ENCODE measurements around the gene ING2.

The ING2 gene

GRCh38 chr4:183517194-183517593 lies 12.3 kb downstream of the ING2 start:
- Histone ChIP-seq H3K27me3 (ENCODE audit: control insufficient read depth in 2 of 2, insufficient read depth in 2 of 2, low read length in 2 of 2) (no peaks in the 10 kb centered on the region), H3K36me3 (ENCODE audit: control insufficient read depth in 2 of 2, insufficient read depth in 2 of 2, low read length in 2 of 2) (no peaks in the 10 kb centered on the region), H3K4me1 (ENCODE audit: control insufficient read depth in 2 of 2, insufficient read depth in 2 of 2, low read length in 2 of 2) (no peaks in the 10 kb centered on the region), H3K9me3 (ENCODE audit: control insufficient read depth in 2 of 2, low read length in 2 of 2) (no peaks in the 10 kb centered on the region), H3K9ac (ENCODE audit: low read depth in 1 of 2, low read length in 2 of 2) (no peak overlapping the region), H3K27ac (ENCODE audit: low read depth in 2 of 2, low read length in 2 of 2) (no peak overlapping the region), H3K4me3 (ENCODE audit: low read length in 2 of 2) (no peak overlapping the region)

- no peak overlapping the region for H3K27ac ChIP-seq (ENCODE audit: low read depth in 2 of 2, low read length in 2 of 2)
- no peaks in the 10 kb centered on the region for H3K27me3 ChIP-seq (ENCODE audit: control insufficient read depth in 2 of 2, insufficient read depth in 2 of 2, low read length in 2 of 2)
- no peaks in the 10 kb centered on the region for H3K9me3 ChIP-seq (ENCODE audit: control insufficient read depth in 2 of 2, low read length in 2 of 2)
- H3K36me3 ChIP-seq (ENCODE audit: control insufficient read depth in 2 of 2, insufficient read depth in 2 of 2, low read length in 2 of 2) = no peaks in the 10 kb centered on the region
- H3K4me3 ChIP-seq (ENCODE audit: low read length in 2 of 2) = no peak overlapping the region
- no peak overlapping the region for H3K9ac ChIP-seq (ENCODE audit: low read depth in 1 of 2, low read length in 2 of 2)
- H3K4me1 ChIP-seq (ENCODE audit: control insufficient read depth in 2 of 2, insufficient read depth in 2 of 2, low read length in 2 of 2) = no peaks in the 10 kb centered on the region
Measured at GRCh38 chr4:183517781-183518180, 12.9 kb downstream of the ING2 start.

- Histone ChIP-seq H3K9me3 (ENCODE audit: control insufficient read depth in 2 of 2, low read length in 2 of 2) (no peaks in the 10 kb centered on the region), H3K27ac (ENCODE audit: low read depth in 2 of 2, low read length in 2 of 2) (no peak overlapping the region), H3K27me3 (ENCODE audit: control insufficient read depth in 2 of 2, insufficient read depth in 2 of 2, low read length in 2 of 2) (no peaks in the 10 kb centered on the region)
Measured at GRCh38 chr4:183522821-183523220, 18.0 kb downstream of the ING2 start.

GRCh38 chr4:183527326-183527725 lies 22.5 kb downstream of the ING2 start:
- H3K9me3 ChIP-seq (ENCODE audit: control insufficient read depth in 2 of 2, low read length in 2 of 2) = no peaks in the 10 kb centered on the region

More at GRCh38 chr4:183522821-183523220, 18.0 kb downstream of the ING2 start:
- Histone ChIP-seq H3K4me3 (ENCODE audit: low read length in 2 of 2) (no peak overlapping the region), H3K36me3 (ENCODE audit: control insufficient read depth in 2 of 2, insufficient read depth in 2 of 2, low read length in 2 of 2) (no peaks in the 10 kb centered on the region), H3K4me1 (ENCODE audit: control insufficient read depth in 2 of 2, insufficient read depth in 2 of 2, low read length in 2 of 2) (no peaks in the 10 kb centered on the region), H3K9ac (ENCODE audit: low read depth in 1 of 2, low read length in 2 of 2) (no peak overlapping the region)

GRCh38 chr4:183532821-183533220 lies 28.0 kb downstream of the ING2 start:
- Histone ChIP-seq H3K9ac (ENCODE audit: low read depth in 1 of 2, low read length in 2 of 2) (no peak overlapping the region), H3K27ac (ENCODE audit: low read depth in 2 of 2, low read length in 2 of 2) (no peak overlapping the region), H3K4me1 (ENCODE audit: control insufficient read depth in 2 of 2, insufficient read depth in 2 of 2, low read length in 2 of 2) (no peaks in the 10 kb centered on the region), H3K27me3 (ENCODE audit: control insufficient read depth in 2 of 2, insufficient read depth in 2 of 2, low read length in 2 of 2) (no peaks in the 10 kb centered on the region), H3K36me3 (ENCODE audit: control insufficient read depth in 2 of 2, insufficient read depth in 2 of 2, low read length in 2 of 2) (no peaks in the 10 kb centered on the region), H3K4me3 (ENCODE audit: low read length in 2 of 2) (no peak overlapping the region), H3K9me3 (ENCODE audit: control insufficient read depth in 2 of 2, low read length in 2 of 2) (no peaks in the 10 kb centered on the region)

More at GRCh38 chr4:183527326-183527725, 22.5 kb downstream of the ING2 start:
- Histone ChIP-seq H3K27ac (ENCODE audit: low read depth in 2 of 2, low read length in 2 of 2) (no peak overlapping the region), H3K4me1 (ENCODE audit: control insufficient read depth in 2 of 2, insufficient read depth in 2 of 2, low read length in 2 of 2) (no peaks in the 10 kb centered on the region), H3K4me3 (ENCODE audit: low read length in 2 of 2) (no peak overlapping the region), H3K27me3 (ENCODE audit: control insufficient read depth in 2 of 2, insufficient read depth in 2 of 2, low read length in 2 of 2) (no peaks in the 10 kb centered on the region), H3K9ac (ENCODE audit: low read depth in 1 of 2, low read length in 2 of 2) (no peak overlapping the region), H3K36me3 (ENCODE audit: control insufficient read depth in 2 of 2, insufficient read depth in 2 of 2, low read length in 2 of 2) (no peaks in the 10 kb centered on the region)

- Histone ChIP-seq H3K27ac (ENCODE audit: low read depth in 2 of 2, low read length in 2 of 2) (no peak overlapping the region), H3K27me3 (ENCODE audit: control insufficient read depth in 2 of 2, insufficient read depth in 2 of 2, low read length in 2 of 2) (peaks cover 0 to 2% of the 10 kb centered on the region in 2 donors), H3K4me1 (ENCODE audit: control insufficient read depth in 2 of 2, insufficient read depth in 2 of 2, low read length in 2 of 2) (no peaks in the 10 kb centered on the region), H3K9ac (ENCODE audit: low read depth in 1 of 2, low read length in 2 of 2) (no peak overlapping the region), H3K36me3 (ENCODE audit: control insufficient read depth in 2 of 2, insufficient read depth in 2 of 2, low read length in 2 of 2) (no peaks in the 10 kb centered on the region), H3K9me3 (ENCODE audit: control insufficient read depth in 2 of 2, low read length in 2 of 2) (no peaks in the 10 kb centered on the region), H3K4me3 (ENCODE audit: low read length in 2 of 2) (no peak overlapping the region)
Measured at GRCh38 chr4:183533698-183534097, 28.8 kb downstream of the ING2 start.

DNA sequence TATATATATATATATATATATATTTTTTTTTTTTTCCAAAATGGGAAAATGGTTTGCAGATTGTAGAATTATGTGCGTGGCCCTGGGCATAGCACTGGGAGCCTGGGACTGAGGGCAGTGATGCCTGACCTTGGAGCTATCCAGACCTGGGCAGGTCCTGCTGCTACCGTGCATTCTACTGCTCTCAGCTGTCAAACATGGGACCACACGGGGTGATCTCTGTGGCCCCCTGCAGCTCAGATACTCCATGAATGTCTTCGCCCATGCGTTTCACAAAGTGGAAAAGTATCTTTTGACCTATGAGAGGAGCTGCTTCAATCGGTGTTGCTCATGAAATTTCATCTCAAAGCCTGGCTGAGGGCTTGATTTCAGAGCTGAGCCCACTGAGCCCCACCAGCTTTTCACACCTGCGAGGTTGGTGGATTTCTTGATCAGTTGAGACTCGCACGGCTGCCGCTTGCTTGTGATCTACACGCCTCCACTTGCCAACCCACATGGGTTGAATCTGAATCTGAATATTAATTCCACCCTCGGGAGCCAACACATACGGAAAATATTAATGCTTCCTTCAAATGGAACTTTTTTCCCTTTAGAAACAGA lies 35.7 kb downstream of the ING2 start:
- Histone ChIP-seq H3K9me3 (ENCODE audit: control insufficient read depth in 2 of 2, low read length in 2 of 2) (peaks cover 0 to 3% of the 10 kb centered on the region in 2 donors), H3K27me3 (ENCODE audit: control insufficient read depth in 2 of 2, insufficient read depth in 2 of 2, low read length in 2 of 2) (peaks cover 0 to 2% of the 10 kb centered on the region in 2 donors), H3K9ac (ENCODE audit: low read depth in 1 of 2, low read length in 2 of 2) (no peak overlapping the region), H3K36me3 (ENCODE audit: control insufficient read depth in 2 of 2, insufficient read depth in 2 of 2, low read length in 2 of 2) (no peaks in the 10 kb centered on the region), H3K4me1 (ENCODE audit: control insufficient read depth in 2 of 2, insufficient read depth in 2 of 2, low read length in 2 of 2) (no peaks in the 10 kb centered on the region), H3K4me3 (ENCODE audit: low read length in 2 of 2) (no peak overlapping the region), H3K27ac (ENCODE audit: low read depth in 2 of 2, low read length in 2 of 2) (no peak overlapping the region)

DNA sequence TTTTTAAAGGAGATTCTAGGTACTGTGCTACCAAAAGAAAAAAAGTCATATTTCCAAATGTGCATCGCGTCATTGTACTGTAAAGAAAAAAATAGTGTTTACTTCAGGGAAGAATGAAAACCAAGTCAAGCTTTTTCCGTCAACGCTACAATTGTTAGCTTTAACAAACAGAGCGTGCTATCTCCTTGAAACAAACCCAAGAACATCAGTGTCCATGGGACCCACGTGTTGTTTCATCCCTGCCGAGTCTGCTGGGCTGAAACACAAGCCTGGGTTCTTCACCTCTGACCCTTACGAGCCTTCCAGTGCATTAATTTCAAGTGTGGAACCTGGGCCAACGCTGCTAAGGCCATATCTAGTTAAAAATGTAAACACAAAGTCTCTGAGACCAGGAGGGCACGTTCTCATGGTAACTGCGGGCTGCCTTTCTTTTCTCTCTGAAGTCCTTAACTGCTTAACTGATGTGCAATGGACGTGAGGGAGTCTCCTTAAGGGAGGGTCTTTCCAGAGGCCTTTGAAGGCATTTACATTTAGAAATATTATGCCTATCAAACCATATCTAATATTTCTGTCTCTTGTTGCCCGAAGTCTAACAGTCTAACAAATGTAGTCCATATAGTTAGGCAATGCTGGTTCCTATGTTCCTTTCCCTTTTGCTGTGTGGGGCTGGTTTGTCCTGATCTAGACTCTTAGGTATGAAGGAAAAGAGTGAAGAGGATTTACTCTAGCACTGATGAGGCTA lies 36.3 kb downstream of the ING2 start:
- Histone ChIP-seq H3K4me1 (ENCODE audit: control insufficient read depth in 2 of 2, insufficient read depth in 2 of 2, low read length in 2 of 2) (no peaks in the 10 kb centered on the region), H3K36me3 (ENCODE audit: control insufficient read depth in 2 of 2, insufficient read depth in 2 of 2, low read length in 2 of 2) (no peaks in the 10 kb centered on the region), H3K27me3 (ENCODE audit: control insufficient read depth in 2 of 2, insufficient read depth in 2 of 2, low read length in 2 of 2) (peaks cover 0 to 2% of the 10 kb centered on the region in 2 donors), H3K9me3 (ENCODE audit: control insufficient read depth in 2 of 2, low read length in 2 of 2) (peaks cover 0 to 3% of the 10 kb centered on the region in 2 donors), H3K9ac (ENCODE audit: low read depth in 1 of 2, low read length in 2 of 2) (no peak overlapping the region), H3K4me3 (ENCODE audit: low read length in 2 of 2) (no peak overlapping the region), H3K27ac (ENCODE audit: low read depth in 2 of 2, low read length in 2 of 2) (no peak overlapping the region)

DNA sequence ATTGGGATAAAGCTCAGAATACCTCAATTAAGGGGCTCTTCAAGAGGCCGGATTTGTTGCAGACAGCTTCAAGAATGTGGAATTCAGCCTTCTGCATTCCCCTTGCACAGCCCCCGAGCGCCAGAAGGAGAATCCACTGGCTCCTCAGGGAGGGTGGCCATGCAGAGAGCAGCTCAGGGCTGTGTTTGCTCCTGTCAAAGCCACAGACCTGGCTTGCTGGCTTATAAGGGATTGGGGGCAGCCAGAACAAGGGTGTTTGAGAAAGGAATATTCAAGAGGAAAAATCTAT lies 36.8 kb downstream of the ING2 start:
- peaks cover 0 to 3% of the 10 kb centered on the region in 2 donors for H3K9me3 ChIP-seq (ENCODE audit: control insufficient read depth in 2 of 2, low read length in 2 of 2)
- peaks cover 0 to 2% of the 10 kb centered on the region in 2 donors for H3K27me3 ChIP-seq (ENCODE audit: control insufficient read depth in 2 of 2, insufficient read depth in 2 of 2, low read length in 2 of 2)
- no peak overlapping the region for H3K9ac ChIP-seq (ENCODE audit: low read depth in 1 of 2, low read length in 2 of 2)
- H3K4me3 ChIP-seq (ENCODE audit: low read length in 2 of 2) = no peak overlapping the region
- no peaks in the 10 kb centered on the region for H3K36me3 ChIP-seq (ENCODE audit: control insufficient read depth in 2 of 2, insufficient read depth in 2 of 2, low read length in 2 of 2)
- no peak overlapping the region for H3K27ac ChIP-seq (ENCODE audit: low read depth in 2 of 2, low read length in 2 of 2)
- H3K4me1 ChIP-seq (ENCODE audit: control insufficient read depth in 2 of 2, insufficient read depth in 2 of 2, low read length in 2 of 2) = no peaks in the 10 kb centered on the region

DNA sequence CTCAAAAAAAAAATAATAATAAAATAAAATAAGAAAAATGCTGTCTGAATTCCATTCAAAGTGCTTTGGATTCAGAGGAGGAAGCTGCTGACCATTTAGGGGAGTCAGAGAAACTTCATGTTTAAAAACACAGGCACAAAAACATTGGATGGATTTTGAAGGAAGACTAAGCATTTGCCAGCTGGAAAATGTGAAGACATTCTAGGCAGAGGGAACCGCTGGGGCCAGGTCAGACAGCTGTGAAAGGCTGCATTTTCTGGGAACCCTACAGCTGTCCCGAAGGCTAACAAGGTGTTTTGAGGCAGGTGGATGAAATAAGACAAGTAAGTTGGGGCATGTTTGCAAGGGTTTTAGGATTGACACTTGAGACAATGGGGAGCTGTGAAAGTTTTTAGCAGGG lies 38.6 kb downstream of the ING2 start:
- Histone ChIP-seq H3K9me3 (ENCODE audit: control insufficient read depth in 2 of 2, low read length in 2 of 2) (peaks cover 0 to 3% of the 10 kb centered on the region in 2 donors), H3K4me3 (ENCODE audit: low read length in 2 of 2) (no peak overlapping the region), H3K36me3 (ENCODE audit: control insufficient read depth in 2 of 2, insufficient read depth in 2 of 2, low read length in 2 of 2) (no peaks in the 10 kb centered on the region), H3K27ac (ENCODE audit: low read depth in 2 of 2, low read length in 2 of 2) (no peak overlapping the region), H3K9ac (ENCODE audit: low read depth in 1 of 2, low read length in 2 of 2) (no peak overlapping the region), H3K27me3 (ENCODE audit: control insufficient read depth in 2 of 2, insufficient read depth in 2 of 2, low read length in 2 of 2) (no peaks in the 10 kb centered on the region), H3K4me1 (ENCODE audit: control insufficient read depth in 2 of 2, insufficient read depth in 2 of 2, low read length in 2 of 2) (no peaks in the 10 kb centered on the region)
